Ecto neural progenitor cell (in vitro differentiated cells): Measurements from ENCODE around the gene CNTD1.

ENCODE experiments used
- DNase-seq: peaks from one replicate; pipeline ENCODE4 v3.0.0-alpha.2; 2018; ENCODE audit warnings: low spot score

Gene CNTD1

DNA sequence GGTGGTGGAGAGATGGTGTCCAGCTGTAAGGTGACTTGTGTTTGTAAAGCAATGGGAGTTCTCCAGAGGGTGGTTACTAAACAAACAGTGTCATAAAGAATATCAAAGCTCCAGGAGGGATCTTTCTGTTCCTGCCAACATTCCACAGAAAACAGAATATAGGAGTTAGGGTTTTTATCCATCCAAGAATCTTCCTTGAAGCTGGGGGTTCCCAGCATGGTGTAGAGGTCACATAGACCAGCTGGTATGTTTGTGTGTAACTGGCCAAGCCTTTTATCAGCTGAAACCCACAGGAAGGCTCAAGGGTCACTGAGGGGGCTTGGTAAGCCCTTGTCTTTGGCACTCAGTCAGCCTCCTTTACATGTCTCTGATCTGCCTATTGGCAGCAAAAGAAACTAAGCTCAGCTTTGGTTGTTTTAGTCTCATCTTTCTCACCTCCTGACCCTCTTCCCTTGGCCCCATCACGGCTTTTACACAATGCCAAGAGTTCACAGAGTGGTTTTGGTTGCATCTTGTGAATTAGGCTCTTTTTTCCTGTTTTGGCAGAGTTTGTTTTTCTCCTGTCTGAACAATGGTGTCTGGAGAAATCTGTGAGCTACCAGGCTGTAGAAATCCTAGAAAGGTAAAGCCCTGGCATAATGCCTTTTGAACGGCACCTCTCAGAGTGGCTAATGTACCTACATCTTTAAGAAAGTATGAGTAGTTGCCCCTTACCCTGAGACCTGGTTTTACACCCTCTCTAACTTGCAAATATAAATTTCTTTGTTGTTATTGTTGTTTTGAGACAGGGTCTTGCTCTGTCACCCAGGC, 4.6 kb downstream of the CNTD1 start:
- no peak for DNase-seq

DNA sequence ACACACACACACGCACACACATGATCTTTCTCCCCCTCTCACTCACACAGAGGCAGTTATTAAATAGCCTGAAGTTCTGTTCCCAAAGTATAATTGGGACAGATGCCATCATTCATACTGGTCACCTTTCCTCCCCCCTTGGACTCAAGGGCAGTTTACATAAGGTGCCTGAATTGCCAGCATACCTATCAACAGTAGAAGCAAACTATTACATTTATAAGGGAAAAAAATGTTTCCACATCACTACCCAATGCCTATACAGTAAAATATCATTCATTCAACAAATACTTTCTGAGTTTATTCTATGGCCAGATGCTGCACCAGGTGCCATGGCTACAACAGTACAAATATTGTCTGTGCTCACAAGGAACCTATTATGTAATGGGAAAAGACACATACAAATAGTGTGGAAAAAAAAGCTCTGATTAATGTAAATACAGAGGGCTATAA, 6.3 kb downstream of the CNTD1 start:
- no peak for DNase-seq

DNA sequence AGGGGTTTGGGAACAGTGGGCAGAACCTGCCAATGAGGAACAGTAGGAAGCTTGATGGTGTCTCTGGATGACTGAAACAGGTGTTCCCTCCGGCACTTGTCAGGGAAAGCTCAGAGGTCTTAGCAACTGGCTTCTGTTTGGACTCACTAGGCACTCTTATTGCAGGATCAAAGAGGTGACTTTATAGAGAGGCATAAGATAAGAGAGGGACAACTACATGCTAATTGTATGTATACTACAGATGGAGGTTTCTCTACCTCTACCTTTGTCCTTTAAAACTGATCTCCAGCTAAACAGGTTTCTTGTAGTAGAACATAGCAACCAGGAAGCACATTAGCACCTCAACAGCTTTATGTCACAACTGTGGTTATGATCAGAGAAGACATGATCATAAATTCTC, 7.6 kb downstream of the CNTD1 start:
- DNase-seq = no peak

DNA sequence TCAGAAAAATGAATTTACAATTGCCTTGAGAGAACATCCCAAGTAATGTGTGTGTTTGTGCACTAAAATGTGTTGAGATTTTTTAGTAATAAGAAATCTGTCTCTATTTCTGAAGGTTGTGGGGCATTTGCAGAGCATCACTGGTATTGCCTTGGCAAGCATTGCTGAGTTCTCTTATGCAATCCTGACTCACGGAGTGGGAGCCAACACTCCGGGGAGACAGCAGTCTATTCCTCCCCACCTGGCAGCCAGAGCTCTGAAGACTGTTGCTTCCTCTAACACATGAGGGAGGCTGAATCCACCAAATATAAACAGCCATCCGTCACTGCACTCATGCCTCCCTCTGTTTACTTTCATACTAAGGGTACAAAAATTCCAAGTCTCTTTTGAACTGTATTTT, 10.6 kb downstream of the CNTD1 start:
- DNase-seq = no peak

DNA sequence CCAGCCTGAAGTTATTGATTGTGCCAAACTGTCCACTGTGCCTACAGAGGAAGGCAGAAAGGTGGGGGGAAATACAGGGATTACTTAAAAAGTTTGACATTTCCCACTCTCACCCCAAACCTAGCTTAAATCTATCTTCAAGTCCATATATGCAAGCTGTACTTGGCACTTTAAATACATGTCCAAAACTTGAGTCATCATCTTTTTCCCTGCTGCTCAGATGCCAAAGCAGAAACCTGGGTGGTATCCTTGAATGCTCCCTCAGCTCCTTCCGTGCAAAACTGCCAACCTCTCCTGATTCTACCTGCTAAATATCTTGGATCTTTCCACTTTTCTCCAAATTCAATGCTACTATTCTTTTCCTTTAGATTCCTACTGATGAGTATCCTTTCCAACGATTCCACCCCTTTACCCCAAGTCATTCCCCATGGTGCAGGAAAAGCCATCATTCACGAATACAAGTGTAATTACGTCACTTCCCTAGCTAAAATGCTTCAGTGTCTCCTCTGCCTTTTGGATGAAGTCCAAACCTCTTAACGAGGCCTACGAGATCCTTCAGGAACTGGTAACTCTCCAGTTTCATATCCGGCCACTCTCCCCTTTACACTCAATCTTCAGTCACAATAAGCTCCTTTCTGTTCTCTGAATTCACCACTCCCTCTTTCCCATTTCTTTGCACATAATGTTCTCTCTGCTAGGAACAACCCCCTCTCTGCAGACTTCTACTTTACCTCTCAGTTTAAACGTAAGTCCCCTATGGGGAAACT, 16.2 kb downstream of the CNTD1 start:
- DNase-seq = no peak

DNA sequence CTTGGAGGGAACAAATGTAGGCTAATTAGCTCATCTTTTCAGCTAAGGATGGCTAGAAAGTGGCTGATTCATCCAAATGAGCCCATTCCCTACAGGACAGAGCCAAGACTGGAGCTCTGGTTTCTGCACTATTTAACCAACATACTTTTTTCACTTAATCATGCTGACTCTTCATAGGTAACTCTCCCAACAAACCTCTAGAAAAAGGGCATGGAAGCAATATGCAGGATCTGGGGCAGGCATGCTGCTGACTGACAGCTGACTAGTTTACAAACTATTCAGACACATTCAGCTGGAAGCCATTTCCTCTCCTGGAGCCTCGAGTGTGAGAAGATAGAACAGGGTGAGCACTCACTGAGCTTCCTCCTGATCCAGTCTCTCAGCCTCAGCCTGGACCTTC, 19.2 kb downstream of the CNTD1 start:
- no peak for DNase-seq

DNA sequence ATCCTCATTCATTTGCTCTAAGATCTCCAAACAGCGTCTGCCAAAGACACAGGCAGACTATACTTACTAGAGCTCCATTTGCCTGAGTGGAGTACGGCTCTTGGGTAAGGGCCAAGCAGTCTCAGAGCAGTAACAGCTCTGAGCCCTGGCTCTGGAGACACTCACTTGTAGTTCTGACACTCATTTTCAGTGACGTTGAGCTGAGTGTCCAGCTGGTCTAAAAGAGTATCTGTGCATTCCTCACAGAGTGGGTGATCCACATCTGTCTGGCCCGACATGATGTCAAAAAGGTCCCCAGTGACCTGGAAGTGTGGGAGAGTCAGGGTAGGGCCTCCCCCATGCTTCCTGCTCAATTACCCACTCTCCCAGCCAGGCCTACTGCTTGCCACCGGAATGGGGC, 19.7 kb downstream of the CNTD1 start:
- no peak for DNase-seq

DNA sequence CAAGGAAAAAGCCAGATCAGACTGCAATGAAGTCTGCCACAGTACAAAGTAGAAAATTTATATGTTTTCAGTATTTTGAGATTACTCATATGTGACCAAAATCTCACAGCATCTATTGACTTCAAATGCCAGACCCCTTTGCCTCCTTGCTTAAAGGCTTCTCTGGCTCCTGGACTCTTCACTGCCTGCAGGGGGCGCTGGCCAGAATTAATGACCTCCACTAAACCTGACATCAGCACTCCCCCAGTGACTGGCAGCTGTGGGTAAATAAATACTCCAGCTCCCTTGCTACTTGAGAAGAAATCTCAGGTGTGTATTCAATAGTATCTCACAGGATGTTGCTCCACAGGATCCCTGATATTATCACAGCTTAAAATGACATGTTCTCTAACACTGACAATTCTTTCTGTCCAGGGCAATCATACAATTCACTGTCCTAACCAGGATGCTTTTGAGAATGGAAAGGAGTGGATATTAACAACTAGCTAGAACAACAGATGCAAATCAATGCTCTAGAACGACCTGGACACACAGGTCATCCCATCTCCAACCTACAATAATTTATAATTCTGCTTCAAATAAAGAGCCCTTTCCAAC, 21.4 kb downstream of the CNTD1 start:
- peak; percentile 83 for DNase-seq

DNA sequence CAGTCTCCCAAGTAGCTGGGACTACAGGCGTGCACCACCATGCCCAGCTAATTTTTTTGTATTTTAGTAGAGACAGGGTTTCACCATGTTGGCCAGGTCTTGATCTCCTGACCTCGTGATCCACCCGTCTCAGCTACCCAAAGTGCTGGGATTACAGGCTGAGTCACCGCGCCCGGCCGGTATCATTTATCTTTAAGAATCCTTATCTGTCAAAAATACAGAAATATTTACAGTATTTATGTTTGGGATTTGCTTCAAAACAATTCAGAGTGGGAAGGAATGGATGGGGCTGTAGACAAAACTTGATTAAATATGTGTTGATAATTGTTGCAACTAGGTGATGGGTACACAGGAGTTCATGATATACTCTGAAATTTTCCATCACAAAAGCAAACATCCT, 22.5 kb downstream of the CNTD1 start:
- DNase-seq = no peak

DNA sequence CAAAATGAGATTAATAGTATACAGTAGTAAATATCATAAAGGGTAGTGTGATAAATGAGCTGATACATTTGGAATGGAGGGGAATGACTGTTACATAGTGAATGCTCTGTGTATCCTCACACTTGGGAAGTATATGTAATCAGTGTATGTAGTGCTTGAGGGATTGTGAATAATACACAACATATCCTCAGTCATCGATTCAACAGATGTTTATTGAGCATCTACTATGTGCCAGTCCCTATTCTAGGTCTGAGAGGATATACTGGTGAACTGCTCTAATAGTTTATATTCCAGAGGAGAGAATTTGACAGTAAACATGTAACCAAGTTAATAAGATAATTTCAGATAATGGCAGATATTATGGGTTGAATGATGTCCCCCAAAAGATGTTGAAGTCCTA, 28.8 kb downstream of the CNTD1 start:
- DNase-seq = no peak

DNA sequence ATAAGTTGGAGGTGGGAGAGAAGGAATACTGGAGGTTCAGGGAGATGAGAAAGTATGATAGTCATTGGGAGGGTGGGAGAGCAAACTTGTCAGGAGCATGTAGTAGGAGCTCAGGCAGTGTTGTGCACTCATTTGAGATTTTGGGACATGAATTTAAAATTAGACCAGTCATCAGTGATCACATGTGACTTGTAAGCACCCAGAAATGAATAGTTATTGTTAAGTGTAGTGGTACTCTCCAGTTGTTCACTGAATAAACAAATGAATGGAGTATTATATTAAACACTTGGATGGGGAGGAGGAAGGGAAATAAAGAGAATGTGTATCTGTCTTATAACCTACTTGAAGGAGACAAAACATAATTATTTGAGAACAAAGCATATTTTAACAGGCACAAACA, 32.3 kb downstream of the CNTD1 start:
- no peak for DNase-seq

DNA sequence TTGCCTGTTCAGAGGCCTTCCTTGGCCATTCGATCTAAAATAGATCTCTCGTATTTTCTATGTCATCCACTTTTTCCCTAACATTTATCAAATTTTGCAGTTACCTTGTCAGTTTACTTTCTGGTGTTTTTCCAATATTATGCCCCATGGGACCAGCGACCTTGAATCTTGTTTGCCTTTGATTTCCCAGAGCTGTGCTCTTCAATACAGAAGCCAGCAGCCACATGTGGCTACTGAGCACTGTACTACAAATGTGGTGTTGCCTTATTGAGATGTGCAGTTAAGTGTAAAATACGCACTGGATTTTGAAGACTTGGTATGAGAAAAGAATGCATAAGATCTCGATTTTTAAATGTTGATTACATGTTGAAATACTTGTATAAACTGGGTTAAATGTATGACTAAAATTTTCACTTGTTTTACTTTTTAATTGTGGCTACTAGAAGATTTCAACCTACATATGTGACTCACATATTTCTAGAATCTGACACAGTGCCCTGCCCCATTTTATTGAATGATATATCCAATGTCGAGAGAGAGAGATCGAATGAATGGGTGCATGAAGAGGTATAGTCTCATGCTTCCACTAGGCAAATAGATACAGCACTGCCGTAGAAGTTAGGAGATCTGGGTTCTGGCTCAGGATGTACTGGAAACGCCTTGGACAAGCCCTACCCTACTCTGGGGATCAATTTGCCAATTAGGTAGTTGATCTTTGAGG, 33.7 kb downstream of the CNTD1 start:
- DNase-seq = no peak

DNA sequence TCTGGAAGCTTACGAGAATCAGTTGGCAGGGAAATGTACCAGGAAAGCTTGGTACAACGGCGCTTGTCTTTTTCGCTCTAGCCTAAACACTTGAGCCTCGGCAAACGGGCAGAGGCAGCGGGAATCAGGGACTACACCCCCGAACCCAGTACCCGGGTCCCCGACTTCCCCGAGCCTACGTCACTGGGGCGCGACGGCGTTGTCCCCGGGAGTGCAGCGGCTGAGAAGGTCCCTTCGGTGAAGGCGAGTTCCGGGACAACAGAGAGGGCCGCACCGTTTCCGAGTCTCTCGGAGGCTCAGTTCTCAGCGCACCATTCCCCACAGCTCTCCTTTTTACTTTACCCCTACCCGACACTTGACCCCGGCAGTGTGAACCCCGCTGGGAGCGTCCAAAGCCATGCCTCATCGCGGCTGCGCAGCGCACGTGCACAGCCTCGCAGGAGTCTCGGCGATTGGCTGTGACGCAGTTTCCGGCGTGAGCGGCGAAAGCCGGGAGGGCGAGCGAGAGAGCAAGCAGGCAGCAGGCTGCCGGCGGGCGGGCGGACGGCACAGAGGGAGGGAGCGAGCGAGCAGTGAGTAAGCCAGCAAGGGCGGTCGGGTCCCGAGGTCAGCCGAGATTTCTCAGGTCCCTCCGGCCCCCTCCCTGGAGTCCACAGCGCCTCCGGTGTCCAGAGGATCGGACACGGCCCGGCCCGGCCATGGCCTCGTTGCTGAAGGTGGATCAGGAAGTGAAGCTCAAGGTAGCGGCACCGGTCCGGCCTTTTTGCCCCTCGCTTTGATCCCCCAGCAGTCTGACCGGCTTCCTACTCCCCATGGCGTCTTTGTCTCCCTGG, 34.5 kb downstream of the CNTD1 start, which contains the start of gene PSME3:
Gene PSME3, plus strand, starts transcription at position 464 of the 833 bp plus-strand sequence. Its CDS starts 235 bp downstream, at position 699.
- DNase-seq = peak; percentile 98

DNA sequence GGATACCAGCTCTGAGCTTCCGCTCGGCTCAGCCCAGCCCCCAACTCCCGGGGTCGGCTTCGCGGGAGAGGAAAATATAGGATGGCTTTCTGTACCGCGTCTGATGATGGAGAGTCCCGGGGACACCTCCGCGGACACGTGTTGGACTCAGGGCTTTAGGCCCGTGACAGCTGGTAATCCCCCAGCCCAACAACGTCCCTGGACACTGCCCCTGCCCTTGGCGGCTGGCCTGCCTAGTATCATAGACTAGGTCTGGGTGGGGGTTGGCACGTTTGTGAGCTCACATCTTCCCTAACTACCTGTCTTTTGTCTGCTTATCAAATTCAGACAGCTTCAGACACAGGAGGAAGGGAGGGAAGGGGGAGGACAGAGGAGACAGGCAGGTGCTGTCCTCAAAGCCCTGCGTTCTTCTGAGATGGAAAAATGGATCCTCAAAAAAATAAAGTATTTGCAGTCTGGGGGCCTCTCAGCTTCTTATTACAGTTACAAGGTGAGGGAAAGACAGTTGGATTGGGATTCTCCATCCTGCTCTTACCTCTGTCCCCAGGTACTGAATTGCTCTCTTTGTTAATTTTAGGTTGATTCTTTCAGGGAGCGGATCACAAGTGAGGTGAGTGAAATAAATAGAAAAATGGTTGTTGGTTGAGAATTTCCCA, 35.2 kb downstream of the CNTD1 start:
- no peak for DNase-seq

DNA sequence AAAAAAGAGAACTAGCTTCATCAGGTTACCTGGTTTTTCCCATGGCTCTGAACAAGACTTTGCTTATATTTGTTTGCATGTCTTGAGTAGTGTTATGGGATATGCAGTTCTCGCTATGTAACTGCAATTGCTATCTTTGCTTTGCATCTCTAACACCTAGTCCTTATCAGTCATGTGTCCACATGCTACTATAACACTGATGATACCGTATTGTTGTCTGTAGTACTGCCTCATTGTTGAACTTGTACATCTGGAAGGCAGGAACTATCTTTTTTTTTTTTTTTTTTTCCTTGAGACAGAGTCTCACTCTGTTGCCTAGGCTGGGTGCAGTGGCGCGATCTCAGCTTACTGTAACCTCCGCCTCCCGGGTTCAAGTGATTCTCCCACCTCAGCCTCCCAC, 37.1 kb downstream of the CNTD1 start:
- no peak for DNase-seq

DNA sequence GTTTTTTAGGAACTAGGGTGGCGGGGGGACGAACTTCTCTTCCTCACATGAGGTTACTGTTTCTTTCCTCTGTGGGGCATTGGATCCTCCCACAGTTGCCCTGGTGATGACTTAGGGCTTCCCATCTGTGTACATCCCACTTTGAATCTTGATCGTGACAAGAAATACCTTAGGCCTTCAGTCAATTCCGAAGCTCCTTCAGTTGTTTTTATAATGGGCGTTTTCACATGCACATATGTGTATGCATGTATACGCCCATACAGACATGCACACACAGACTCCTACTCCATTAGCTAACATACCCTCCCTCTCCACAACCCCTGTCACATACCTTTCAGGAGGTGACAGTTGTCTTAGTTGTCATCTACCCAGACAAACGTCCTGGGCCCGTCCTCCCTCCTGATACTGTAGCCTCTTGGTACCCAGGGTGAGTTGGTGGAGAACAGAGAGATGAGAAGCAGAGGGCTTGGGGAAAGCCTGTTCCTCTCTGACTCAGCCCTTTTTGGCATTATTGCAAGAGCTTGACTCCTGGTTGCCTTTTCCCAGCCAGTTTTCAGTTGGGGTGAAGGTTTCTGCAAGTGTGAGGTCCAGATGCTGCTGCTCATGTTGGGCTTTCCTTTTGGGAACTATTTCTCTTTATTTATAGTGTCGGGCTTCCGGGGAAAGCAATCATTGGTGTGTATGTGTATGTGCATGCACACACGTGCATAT, 43.5 kb downstream of the CNTD1 start:
- no peak for DNase-seq

DNA sequence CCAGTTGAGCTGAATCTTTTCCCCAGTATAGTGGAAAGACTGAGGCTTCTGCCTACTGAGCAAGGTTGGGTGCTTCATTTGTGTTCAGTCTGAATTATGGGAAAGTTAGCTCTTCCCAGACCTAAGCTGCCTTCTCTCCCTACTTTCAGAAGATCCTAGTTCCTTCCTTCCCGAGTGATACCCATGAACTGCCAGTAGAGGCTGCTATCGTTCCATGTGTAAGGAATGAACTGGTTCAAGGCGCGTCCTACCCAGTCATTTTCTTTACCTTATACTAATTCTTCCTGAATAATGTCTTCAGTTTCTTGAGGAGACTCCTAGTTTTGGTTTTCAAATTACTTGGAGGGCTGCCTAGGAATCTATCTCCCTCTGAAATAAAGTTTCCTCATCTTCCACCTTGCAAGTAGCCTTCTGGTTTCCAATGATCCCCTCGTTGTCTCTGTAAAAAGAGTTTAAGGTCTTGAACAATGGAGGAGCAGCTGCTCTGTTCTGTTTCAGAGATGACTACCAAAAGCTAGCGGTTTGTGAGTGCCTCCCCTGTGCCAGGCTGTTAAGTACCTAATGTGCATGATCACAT, 44.8 kb downstream of the CNTD1 start:
- no peak for DNase-seq

DNA sequence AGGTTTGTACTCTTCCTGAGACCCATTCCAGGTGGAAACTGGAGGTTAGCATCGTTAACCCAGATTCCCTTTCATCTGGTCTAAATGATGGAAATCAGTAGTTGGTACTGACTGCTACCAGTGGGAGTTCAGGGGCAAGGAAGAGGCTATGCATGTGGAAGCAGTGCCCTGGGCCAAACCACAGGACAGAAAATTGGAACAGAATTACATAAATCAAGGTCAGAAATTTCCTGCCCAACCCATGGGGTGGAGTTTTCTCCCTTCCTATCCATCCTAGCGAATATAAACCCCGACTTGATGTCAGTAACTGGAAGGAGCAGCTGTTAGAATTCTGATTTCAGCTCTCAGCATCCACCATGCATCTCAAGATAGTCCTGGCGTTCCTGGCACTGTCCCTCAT, 45.6 kb downstream of the CNTD1 start, which contains the start of gene AOC2:
Gene AOC2, plus strand, starts transcription at position 310 of the 400 bp plus-strand sequence. Its CDS starts 47 bp downstream, at position 357.
- no peak for DNase-seq

DNA sequence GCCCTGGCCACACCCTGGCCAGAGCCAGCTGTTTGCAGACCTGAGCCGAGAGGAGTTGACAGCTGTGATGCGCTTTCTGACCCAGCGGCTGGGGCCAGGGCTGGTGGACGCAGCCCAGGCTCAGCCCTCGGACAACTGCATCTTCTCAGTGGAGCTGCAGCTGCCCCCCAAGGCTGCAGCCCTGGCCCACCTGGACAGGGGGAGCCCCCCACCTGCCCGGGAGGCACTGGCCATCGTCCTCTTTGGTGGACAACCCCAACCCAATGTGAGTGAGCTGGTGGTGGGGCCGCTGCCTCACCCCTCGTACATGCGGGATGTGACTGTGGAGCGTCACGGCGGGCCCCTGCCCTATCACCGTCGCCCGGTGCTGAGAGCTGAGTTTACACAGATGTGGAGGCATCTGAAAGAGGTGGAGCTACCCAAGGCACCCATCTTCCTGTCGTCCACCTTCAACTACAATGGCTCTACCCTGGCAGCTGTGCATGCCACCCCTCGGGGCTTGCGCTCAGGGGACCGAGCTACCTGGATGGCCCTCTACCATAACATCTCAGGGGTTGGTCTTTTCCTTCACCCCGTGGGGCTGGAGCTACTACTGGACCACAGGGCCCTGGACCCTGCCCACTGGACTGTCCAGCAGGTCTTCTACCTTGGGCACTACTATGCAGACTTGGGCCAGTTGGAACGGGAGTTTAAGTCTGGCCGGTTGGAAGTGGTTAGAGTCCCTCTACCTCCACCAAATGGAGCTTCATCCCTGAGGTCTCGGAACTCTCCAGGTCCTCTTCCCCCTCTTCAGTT, 46.3 kb downstream of the CNTD1 start:
- DNase-seq = no peak
